Sigmoid colon (tissue), 7 donors: ENCODE data around the gene PODXL. TPM values are rescaled to one million over a fixed set of nuclear protein-coding genes. Genes with fewer than 3 reads are reported as not detected.

ENCODE experiments used
- DNase-seq: peaks from one replicate; pipeline ENCODE4 v3.0.0-alpha.2; 2019
- H3K27ac ChIP-seq, 4 donors: fragments of 200-600 bp; sonication (generic); one replicate each; pipeline ENCODE4 v1.5.1; 2016 to 2019; ENCODE audit warnings: mild to moderate bottlenecking in 1 of 4
- H3K27me3 ChIP-seq, 3 donors: fragments of 200-600 bp; sonication (generic); one replicate each; pipeline ENCODE4 v1.5.1; 2019; ENCODE audit warnings: mild to moderate bottlenecking in 1 of 3
- H3K36me3 ChIP-seq, 4 donors: fragments of 200-600 bp; sonication (generic); one replicate each; pipeline ENCODE4 v1.5.1; 2016 to 2019
- H3K4me1 ChIP-seq, 4 donors: fragments of 200-600 bp; sonication (generic); one replicate each; pipeline ENCODE4 v1.5.1; 2017 to 2019
- H3K4me3 ChIP-seq, 4 donors: fragments of 200-600 bp; sonication (generic); one replicate each; pipeline ENCODE4 v1.5.1; 2017 to 2019; ENCODE audit warnings: mild to moderate bottlenecking in 2 of 4, moderate library complexity in 1 of 4
- H3K9me3 ChIP-seq, 4 donors: fragments of 200-600 bp in 3 of 4; sonication (generic) in 3 of 4; one replicate each; pipeline versions ENCODE4 v1.5.1 to v1.6.1; 2013 to 2019
- CTCF ChIP-seq, 4 experiments: fragments of 450-650 bp in 3 of 4; fragments of 200-600 bp in 1 of 4; IDR thresholded peaks; one replicate each; pipeline ENCODE4 v1.5.1; 2016 to 2019; ENCODE audit warnings: antibody characterized with exemption in 4 of 4, mild to moderate bottlenecking in 3 of 4, moderate library complexity in 2 of 4
- EP300 ChIP-seq, 4 donors: sonication (generic); formaldehyde crosslinking; IDR thresholded peaks; one replicate each; pipeline ENCODE4 v1.6.1; 2017; ENCODE audit warnings: antibody characterized with exemption in 4 of 4
- POLR2A ChIP-seq, 2 donors: fragments of 450-650 bp; IDR thresholded peaks; one replicate each; pipeline ENCODE4 v1.6.1; 2016; ENCODE audit warnings: antibody characterized with exemption in 2 of 2, mild to moderate bottlenecking in 2 of 2, moderate library complexity in 2 of 2
- POLR2AphosphoS5 ChIP-seq, 4 donors: sonication (generic); formaldehyde crosslinking; IDR thresholded peaks; one replicate each; pipeline ENCODE4 v1.6.1; 2017; ENCODE audit warnings: antibody characterized with exemption in 4 of 4
- WGBS, 2 donors: extraction: QIAGEN DNeasy Blood & Tissue Kit; methylation state at CpG; one replicate each; pipeline ENCODE4 v1.1.7; 2013; 5-methylcytosine and 5-hydroxymethylcytosine counted together
- intact Hi-C: fragments of 100-400 bp; cut with DNase I; formaldehyde crosslinking; loops from one replicate; pipeline ENCODE4 v1.15.1; 2023
- polyA plus RNA-seq, 3 donors: library from polyadenylated mRNA; stranded (reverse); fragments of 200-250 nt; gene quantifications; one replicate each; pipeline ENCODE4 v1.2.3, GENCODE V29; 2013
- total RNA-seq, 4 donors: library from RNA; depleted of rRNA; stranded (reverse); fragments of >200 nt; gene quantifications; one replicate each; pipeline ENCODE4 v1.1.0, GENCODE V29; 2016
- donor health status: healthy with polysubstance abuse.
- donor health status: Bipolar disorder and iron deficiency.
- donor health status: healthy.

The PODXL gene
- total and polyA plus RNA-seq, 7 donors = 1.2 to 23.2 (median 15.8) TPM

- H3K4me3 ChIP-seq = no peak overlapping the region
- no peak overlapping the region for H3K27ac ChIP-seq
- WGBS, 2 donors = 45 to 77% methylated on average over 4 of the region's 4 CpGs
- H3K9me3 ChIP-seq = no peaks in the 10 kb centered on the region
- intact Hi-C loops = no loop called here
- H3K27me3 ChIP-seq = no peaks in the 10 kb centered on the region
- peaks cover 0 to 25% (median 3%) of the 10 kb centered on the region in 4 donors for H3K36me3 ChIP-seq
- no peak for TF ChIP-seq POLR2AphosphoS5 (IDR thresholded peaks at IDR 0.05)
- TF ChIP-seq CTCF (IDR thresholded peaks at IDR 0.05) = no peak
- no peak for DNase-seq
- H3K4me1 ChIP-seq = no peaks in the 10 kb centered on the region
Observed at GRCh38 chr7:131480384-131481315, 75.8 kb downstream of the PODXL start.

- no peak overlapping the region for H3K27ac ChIP-seq
- no peaks in the 10 kb centered on the region for H3K4me1 ChIP-seq
- TF ChIP-seq POLR2A (IDR thresholded peaks at IDR 0.05) = no peak
- TF ChIP-seq CTCF (IDR thresholded peaks at IDR 0.05) = no peak
- intact Hi-C loops = no loop called here
- no peak for DNase-seq
- H3K4me3 ChIP-seq = no peak overlapping the region
- peaks cover 0 to 35% (median 6%) of the 10 kb centered on the region in 4 donors for H3K36me3 ChIP-seq
- WGBS, 2 donors = 81 to 92% methylated on average over 2 of the region's 2 CpGs
- no peaks in the 10 kb centered on the region for H3K27me3 ChIP-seq
- H3K9me3 ChIP-seq = no peaks in the 10 kb centered on the region
Observed at GRCh38 chr7:131476740-131477139, 79.7 kb downstream of the PODXL start.

- 96 to 97% methylated on average over 4 of the region's 4 CpGs for WGBS, 2 donors
- no peak overlapping the region for H3K4me3 ChIP-seq
- no peaks in the 10 kb centered on the region for H3K4me1 ChIP-seq
- TF ChIP-seq POLR2A (IDR thresholded peaks at IDR 0.05) (no peak), CTCF (IDR thresholded peaks at IDR 0.05) (no peak), POLR2AphosphoS5 (IDR thresholded peaks at IDR 0.05) (no peak), EP300 (IDR thresholded peaks at IDR 0.05) (no peak)
- no peak overlapping the region for H3K27ac ChIP-seq
- H3K27me3 ChIP-seq = no peaks in the 10 kb centered on the region
- intact Hi-C loops = no loop called here
- H3K36me3 ChIP-seq = peaks cover 0 to 75% (median 3%) of the 10 kb centered on the region in 4 donors
- DNase-seq = no peak
- no peaks in the 10 kb centered on the region for H3K9me3 ChIP-seq
Observed at GRCh38 chr7:131471250-131472004, 85.0 kb downstream of the PODXL start.

GRCh38 chr7:131467788-131468187 is 88.6 kb downstream of the PODXL start:
- peaks cover 0 to 93% (median 10%) of the 10 kb centered on the region in 4 donors for H3K36me3 ChIP-seq
- TF ChIP-seq POLR2AphosphoS5 (IDR thresholded peaks at IDR 0.05) = no peak
- no peak for TF ChIP-seq POLR2A (IDR thresholded peaks at IDR 0.05)
- TF ChIP-seq CTCF (IDR thresholded peaks at IDR 0.05) = no peak
- no peak for TF ChIP-seq EP300 (IDR thresholded peaks at IDR 0.05)
- no peak overlapping the region for H3K27ac ChIP-seq
- H3K9me3 ChIP-seq = no peaks in the 10 kb centered on the region
- 95 to 97% methylated on average over 5 of the region's 5 CpGs for WGBS, 2 donors
- no peaks in the 10 kb centered on the region for H3K27me3 ChIP-seq
- DNase-seq = no peak
- H3K4me1 ChIP-seq = no peaks in the 10 kb centered on the region
- no peak overlapping the region for H3K4me3 ChIP-seq
- intact Hi-C loops = no loop called here
